Activated CD8-positive, alpha-beta memory T cell treated with anti-CD3 and anti-CD28 coated beads, Interleukin-2, amount 50 U/mL, for 24 hours (primary cell): Measurements from ENCODE around the gene CHAD.
A peak's percentile ranks its signal among the peaks of the same experiment; 100 is the strongest.
"Not testable (repeated sequence)": the region's sequence is repeated elsewhere in the genome, so short reads cannot be mapped to it uniquely, and the experiment has no call there.

Experiments used
- DNase-seq: peaks from one replicate; pipeline ENCODE4 v3.0.0-alpha.2; 2020; ENCODE audit errors: extremely low read depth

CHAD gene

GRCh38 chr17:50495217-50495823 is 26.6 kb upstream of the CHAD start:
- no peak for DNase-seq

GRCh38 chr17:50493744-50494143 is 25.1 kb upstream of the CHAD start:
- no peak for DNase-seq

GRCh38 chr17:50492214-50492613 is 23.5 kb upstream of the CHAD start:
- no peak for DNase-seq

GRCh38 chr17:50491505-50491904 is 22.8 kb upstream of the CHAD start:
- no peak for DNase-seq

GRCh38 chr17:50488880-50489279 is 20.2 kb upstream of the CHAD start:
- DNase-seq, result no peak

GRCh38 chr17:50487213-50488096 is 18.8 kb upstream of the CHAD start:
- DNase-seq, result no peak

GRCh38 chr17:50484386-50485155 is 15.9 kb upstream of the CHAD start:
- no peak for DNase-seq

- no peak for DNase-seq
Observed at GRCh38 chr17:50483266-50483665, 14.6 kb upstream of the CHAD start.

- peak; percentile 38 for DNase-seq
Observed at GRCh38 chr17:50482516-50482915, 13.8 kb upstream of the CHAD start.

GRCh38 chr17:50482110-50482509 is 13.4 kb upstream of the CHAD start:
- DNase-seq, result no peak

GRCh38 chr17:50481648-50482047 is 13.0 kb upstream of the CHAD start:
- no peak for DNase-seq

GRCh38 chr17:50480854-50481490 is 12.3 kb upstream of the CHAD start:
- no peak for DNase-seq

- no peak for DNase-seq
Observed at GRCh38 chr17:50480142-50480764, 11.6 kb upstream of the CHAD start.

GRCh38 chr17:50479522-50480141 is 11.0 kb upstream of the CHAD start:
- peak; percentile 32 for DNase-seq

- peak; percentile 56 for DNase-seq
Observed at GRCh38 chr17:50478391-50479381, 10.0 kb upstream of the CHAD start, which contains the start of gene RSAD1. RSAD1 (plus strand) TSS chr17:50478860; CDS start chr17:50478885, 25 bp downstream.

- no peak for DNase-seq
Observed at GRCh38 chr17:50477976-50478375, 9.3 kb upstream of the CHAD start.

- DNase-seq, result no peak
Observed at GRCh38 chr17:50476545-50477315, 8.1 kb upstream of the CHAD start.

GRCh38 chr17:50475775-50476544 is 7.3 kb upstream of the CHAD start:
- not testable (repeated sequence) for DNase-seq
